Measurements from ENCODE around the gene CFAP61.

DNA sequence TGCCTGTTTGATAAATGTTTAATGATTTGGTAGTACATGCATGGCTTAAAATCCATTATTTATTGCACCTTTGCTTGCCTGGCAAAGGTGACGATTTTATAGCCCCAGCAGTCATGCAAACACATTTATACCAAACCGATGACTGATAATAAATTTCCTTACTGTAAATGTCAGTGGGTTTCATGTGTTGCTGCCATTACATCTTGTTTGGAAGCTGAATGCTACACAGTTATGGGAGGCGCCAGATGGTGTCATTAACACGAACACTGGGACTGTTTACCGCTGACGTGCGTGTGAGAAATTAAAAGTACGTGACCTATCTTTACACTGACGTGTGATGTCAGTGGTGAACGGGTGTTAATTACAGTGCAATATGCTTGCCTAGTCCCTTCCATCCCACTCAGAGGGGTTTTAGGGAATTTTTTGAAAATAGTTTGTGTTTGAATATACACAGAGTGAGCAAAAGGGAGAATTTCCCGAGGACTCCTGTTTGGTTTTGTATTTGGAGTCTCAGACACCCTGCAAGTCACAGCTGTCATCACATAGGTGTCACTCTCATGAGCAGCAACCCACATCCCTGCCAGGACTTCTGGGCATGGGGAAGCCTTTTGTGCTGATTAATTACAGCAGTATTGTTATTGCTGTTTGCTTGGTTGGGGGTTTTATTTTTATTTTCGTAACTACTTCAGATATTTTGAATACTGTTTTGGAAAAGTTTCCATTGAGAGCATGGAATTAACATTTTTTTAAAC, 163.8 kb downstream of the CFAP61 start:
- no peak for TF ChIP-seq CTCF (IDR thresholded peaks at IDR 0.05; ENCODE audit: low read depth, low read length)
- no peak for TF ChIP-seq EZH2phosphoT487 (IDR thresholded peaks at IDR 0.05; ENCODE audit: low read depth)

Measured in OCI-LY3 (cell line).